Measurements from ENCODE around the gene YY1AP1.
"Not testable (repeated sequence)": the region's sequence is repeated elsewhere in the genome, so short reads cannot be mapped to it uniquely, and the experiment has no call there.

YY1AP1 gene

GRCh38 chr1:155671750-155672149 lies 16.8 kb downstream of the YY1AP1 start:
- H3K4me3 ChIP-seq (ENCODE audit: low read depth, low read length): no peak overlapping the region
- no peak overlapping the region for H2AFZ ChIP-seq
- H3K27me3 ChIP-seq (ENCODE audit: control insufficient read depth, insufficient read depth, low read length): no peaks in the 10 kb centered on the region
- no peak overlapping the region for H3K9ac ChIP-seq
- no peak overlapping the region for H3K4me2 ChIP-seq (ENCODE audit: low read length)
- H3K36me3 ChIP-seq (ENCODE audit: control insufficient read depth, insufficient read depth, low read length): no peaks in the 10 kb centered on the region
- no peaks in the 10 kb centered on the region for H3K79me2 ChIP-seq
- no peaks in the 10 kb centered on the region for H3K4me1 ChIP-seq
- H3K9me3 ChIP-seq (ENCODE audit: control insufficient read depth, low read length): no peaks in the 10 kb centered on the region
- TF ChIP-seq, protein P1, sequence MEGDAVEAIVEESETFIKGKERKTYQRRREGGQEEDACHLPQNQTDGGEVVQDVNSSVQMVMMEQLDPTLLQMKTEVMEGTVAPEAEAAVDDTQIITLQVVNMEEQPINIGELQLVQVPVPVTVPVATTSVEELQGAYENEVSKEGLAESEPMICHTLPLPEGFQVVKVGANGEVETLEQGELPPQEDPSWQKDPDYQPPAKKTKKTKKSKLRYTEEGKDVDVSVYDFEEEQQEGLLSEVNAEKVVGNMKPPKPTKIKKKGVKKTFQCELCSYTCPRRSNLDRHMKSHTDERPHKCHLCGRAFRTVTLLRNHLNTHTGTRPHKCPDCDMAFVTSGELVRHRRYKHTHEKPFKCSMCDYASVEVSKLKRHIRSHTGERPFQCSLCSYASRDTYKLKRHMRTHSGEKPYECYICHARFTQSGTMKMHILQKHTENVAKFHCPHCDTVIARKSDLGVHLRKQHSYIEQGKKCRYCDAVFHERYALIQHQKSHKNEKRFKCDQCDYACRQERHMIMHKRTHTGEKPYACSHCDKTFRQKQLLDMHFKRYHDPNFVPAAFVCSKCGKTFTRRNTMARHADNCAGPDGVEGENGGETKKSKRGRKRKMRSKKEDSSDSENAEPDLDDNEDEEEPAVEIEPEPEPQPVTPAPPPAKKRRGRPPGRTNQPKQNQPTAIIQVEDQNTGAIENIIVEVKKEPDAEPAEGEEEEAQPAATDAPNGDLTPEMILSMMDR (IDR thresholded peaks at IDR 0.05): no peak
- H3K27ac ChIP-seq: no peak overlapping the region

GRCh38 chr1:155669233-155670162 lies 19.1 kb downstream of the YY1AP1 start:
- Histone ChIP-seq H3K4me3 (ENCODE audit: low read depth, low read length) (no peak overlapping the region), H3K4me1 (no peaks in the 10 kb centered on the region), H3K4me2 (ENCODE audit: low read length) (no peak overlapping the region), H3K9ac (no peak overlapping the region), H3K9me3 (ENCODE audit: control insufficient read depth, low read length) (no peaks in the 10 kb centered on the region), H3K79me2 (no peaks in the 10 kb centered on the region), H2AFZ (no peak overlapping the region), H3K27me3 (ENCODE audit: control insufficient read depth, insufficient read depth, low read length) (no peaks in the 10 kb centered on the region), H3K36me3 (ENCODE audit: control insufficient read depth, insufficient read depth, low read length) (no peaks in the 10 kb centered on the region), H3K27ac (no peak overlapping the region)
- TF ChIP-seq, protein P1 (IDR thresholded peaks at IDR 0.05): no peak

GRCh38 chr1:155661239-155661638 lies 27.3 kb downstream of the YY1AP1 start:
- not testable (repeated sequence) for H3K27ac ChIP-seq; H3K4me3 ChIP-seq (ENCODE audit: low read depth, low read length); H3K79me2 ChIP-seq; H3K9ac ChIP-seq; H3K27me3 ChIP-seq (ENCODE audit: control insufficient read depth, insufficient read depth, low read length); H3K9me3 ChIP-seq (ENCODE audit: control insufficient read depth, low read length); H3K4me2 ChIP-seq (ENCODE audit: low read length); H2AFZ ChIP-seq; H3K4me1 ChIP-seq; H3K36me3 ChIP-seq (ENCODE audit: control insufficient read depth, insufficient read depth, low read length)

GRCh38 chr1:155657463-155657862 lies 31.1 kb downstream of the YY1AP1 start:
- no peak overlapping the region for H3K4me3 ChIP-seq (ENCODE audit: low read depth, low read length)
- no peaks in the 10 kb centered on the region for H3K4me1 ChIP-seq
- H3K9me3 ChIP-seq (ENCODE audit: control insufficient read depth, low read length): no peaks in the 10 kb centered on the region
- no peak overlapping the region for H3K9ac ChIP-seq
- H3K79me2 ChIP-seq: no peaks in the 10 kb centered on the region
- no peaks in the 10 kb centered on the region for H3K36me3 ChIP-seq (ENCODE audit: control insufficient read depth, insufficient read depth, low read length)
- no peak overlapping the region for H3K4me2 ChIP-seq (ENCODE audit: low read length)
- H3K27ac ChIP-seq: no peak overlapping the region
- no peak overlapping the region for H2AFZ ChIP-seq
- TF ChIP-seq, protein P1 (IDR thresholded peaks at IDR 0.05): no peak
- no peaks in the 10 kb centered on the region for H3K27me3 ChIP-seq (ENCODE audit: control insufficient read depth, insufficient read depth, low read length)

GRCh38 chr1:155652951-155653350 lies 35.6 kb downstream of the YY1AP1 start:
- Histone ChIP-seq H3K4me1 (peaks cover 5% of the 10 kb centered on the region), H3K79me2 (no peaks in the 10 kb centered on the region), H2AFZ (no peak overlapping the region), H3K36me3 (ENCODE audit: control insufficient read depth, insufficient read depth, low read length) (no peaks in the 10 kb centered on the region), H3K27me3 (ENCODE audit: control insufficient read depth, insufficient read depth, low read length) (no peaks in the 10 kb centered on the region), H3K4me2 (ENCODE audit: low read length) (no peak overlapping the region), H3K9ac (no peak overlapping the region), H3K27ac (no peak overlapping the region), H3K9me3 (ENCODE audit: control insufficient read depth, low read length) (no peaks in the 10 kb centered on the region), H3K4me3 (ENCODE audit: low read depth, low read length) (no peak overlapping the region)
- TF ChIP-seq, protein P1 (IDR thresholded peaks at IDR 0.05): no peak
